Spleen (tissue), 11 donors: ENCODE results near the gene ST8SIA6. TPM values are rescaled to one million over a fixed set of nuclear protein-coding genes. Genes with fewer than 3 reads are reported as not detected.

ENCODE experiments used
- DNase-seq: peaks from one replicate; pipeline ENCODE4 v3.0.0-alpha.2; 2020
- H3K27ac ChIP-seq, 8 donors: fragments of 200-600 bp; sonication (generic) in 7 of 8; 1 replicate in 4 of 8; 2 replicates in 4 of 8; pipeline versions ENCODE4 v1.5.0 to v1.8.0; 2016 to 2021; ENCODE audit warnings: inconsistent platforms in 4 of 8, mild to moderate bottlenecking in 4 of 8, moderate library complexity in 1 of 8
- H3K27me3 ChIP-seq, 7 donors: fragments of 200-600 bp; sonication (generic) in 6 of 7; replicated peaks in 1 of 7; 1 replicate in 4 of 7; 2 replicates in 3 of 7; pipeline versions ENCODE4 v1.5.0 to v1.8.0; 2016 to 2021; ENCODE audit warnings: inconsistent platforms in 3 of 7, mild to moderate bottlenecking in 1 of 7
- H3K36me3 ChIP-seq, 6 donors: fragments of 200-600 bp; sonication (generic) in 5 of 6; 1 replicate in 4 of 6; 2 replicates in 2 of 6; pipeline versions ENCODE4 v1.5.0 to v1.8.0; 2016 to 2021; ENCODE audit warnings: inconsistent platforms in 2 of 6
- H3K4me1 ChIP-seq, 6 donors: fragments of 200-600 bp; sonication (generic) in 5 of 6; 1 replicate in 3 of 6; 2 replicates in 3 of 6; pipeline versions ENCODE4 v1.5.0 to v1.8.0; 2016 to 2021; ENCODE audit warnings: inconsistent platforms in 3 of 6
- H3K4me3 ChIP-seq, 8 donors: fragments of 200-600 bp; sonication (generic) in 7 of 8; 1 replicate in 4 of 8; 2 replicates in 4 of 8; pipeline versions ENCODE4 v1.5.0 to v1.8.0; 2016 to 2021; ENCODE audit warnings: inconsistent platforms in 4 of 8, mild to moderate bottlenecking in 4 of 8, moderate library complexity in 2 of 8
- H3K9me3 ChIP-seq, 8 donors: fragments of 200-600 bp; sonication (generic) in 7 of 8; 1 replicate in 4 of 8; 2 replicates in 4 of 8; pipeline versions ENCODE4 v1.5.0 to v1.8.0; 2016 to 2021; ENCODE audit warnings: inconsistent platforms in 4 of 8
- CTCF ChIP-seq, 11 experiments: fragments of 200-600 bp in 7 of 11; fragments of 450-650 bp in 4 of 11; sonication (generic) in 4 of 11; IDR thresholded peaks in 8 of 11; conservative IDR thresholded peaks in 3 of 11; 1 replicate in 7 of 11; 2 replicates in 4 of 11; pipeline versions ENCODE4 v1.4.0 to v1.8.0; 2016 to 2021; ENCODE audit warnings: antibody characterized with exemption in 11 of 11, inconsistent platforms in 4 of 11, mild to moderate bottlenecking in 1 of 11
- POLR2A ChIP-seq, 3 donors: fragments of 450-650 bp; IDR thresholded peaks; one replicate each; pipeline ENCODE4 v1.5.1; 2017; ENCODE audit warnings: antibody characterized with exemption in 3 of 3, mild to moderate bottlenecking in 1 of 3
- POLR2AphosphoS5 ChIP-seq, 3 donors: sonication (generic); formaldehyde crosslinking; IDR thresholded peaks; one replicate each; pipeline ENCODE4 v1.5.1; 2017; ENCODE audit warnings: antibody characterized with exemption in 3 of 3
- WGBS, 5 donors: extraction: QIAGEN DNeasy Blood & Tissue Kit in 3 of 5; methylation state at CpG; one replicate each; pipeline versions ENCODE4 v1.1.5 to v1.1.7; 2013 to 2018; 5-methylcytosine and 5-hydroxymethylcytosine counted together
- intact Hi-C: fragments of 100-400 bp; cut with DNase I; formaldehyde crosslinking; loops from one replicate; pipeline ENCODE4 v1.15.0; 2023; ENCODE audit warnings: low total_unique reads
- polyA plus RNA-seq, 3 donors: library from polyadenylated mRNA; stranded (reverse); fragments of 200-250 nt; gene quantifications; one replicate each; pipeline ENCODE4 v1.2.1, GENCODE V29; 2013
- total RNA-seq, 7 donors: library from RNA; depleted of rRNA in 3 of 7; stranded (reverse); fragments of >200 nt in 3 of 7; fragmentation: NEBNext Ultra II Directional in 4 of 7; extraction: Animal tissue kit (Norgen Biotek cat#: 25700) in 4 of 7; gene quantifications; one replicate each; pipeline versions ENCODE4 v1.1.0 to v1.2.1, GENCODE V29; 2016 to 2021
- donor health status: healthy with polysubstance abuse.
- donor health status: DM: no; HTN: no; CAD: no; lungs with moderate emphysema.
- donor health status: DM: no; HTN: no; CAD: no.
- donor health status: Bipolar disorder and iron deficiency.
- donor health status: healthy.
- donor health status: DM: no; HTN: no; CAD: no.
- donor health status: DM: yes; HTN: yes; CAD: no.

The ST8SIA6 gene
- total and polyA plus RNA-seq, 10 donors, result 0.02 to 1.2 (median 1.0) TPM; not detected in 3

DNA sequence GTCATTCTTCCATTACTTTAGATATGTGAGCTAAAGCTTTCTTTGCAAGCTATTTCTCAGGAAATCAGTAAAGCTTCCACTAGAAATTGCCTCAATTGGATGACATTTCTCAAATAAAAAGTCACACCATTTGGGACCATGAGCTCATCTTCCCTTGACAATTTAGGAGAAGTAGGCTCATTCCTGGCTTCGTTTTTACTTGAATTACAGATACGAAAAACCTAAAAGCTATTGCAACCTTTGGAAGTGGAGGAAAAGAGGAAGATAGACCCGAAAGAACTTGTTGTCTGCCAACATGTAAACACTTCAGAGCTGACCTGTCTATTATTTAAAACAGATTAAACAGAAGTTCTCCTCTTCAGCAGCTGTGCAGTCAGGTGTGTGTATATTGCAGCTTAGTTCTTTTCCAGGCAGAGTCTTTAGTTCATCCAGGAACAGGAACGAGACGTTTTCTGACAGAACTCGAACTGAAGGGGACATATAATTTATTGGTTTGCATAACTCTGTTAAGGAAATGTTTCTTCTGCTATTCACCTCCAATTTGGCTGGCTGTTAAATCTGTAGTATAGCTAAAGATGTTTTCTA is 43.1 kb upstream of the ST8SIA6 start:
- no peak for DNase-seq
- H3K27ac ChIP-seq, result no peak overlapping the region
- no peak overlapping the region for H3K4me3 ChIP-seq
- intact Hi-C loops, result no loop called here
- H3K36me3 ChIP-seq, result no peaks in the 10 kb centered on the region
- no peaks in the 10 kb centered on the region for H3K9me3 ChIP-seq
- H3K4me1 ChIP-seq, result no peaks in the 10 kb centered on the region
- no peak for TF ChIP-seq POLR2A (IDR thresholded peaks at IDR 0.05)
- TF ChIP-seq CTCF (IDR thresholded peaks at IDR 0.05 in 8 of 11, conservative IDR thresholded peaks at IDR 0.05 in 3 of 11), result no peak
- no peak for TF ChIP-seq POLR2AphosphoS5 (IDR thresholded peaks at IDR 0.05)
- no peaks in the 10 kb centered on the region for H3K27me3 ChIP-seq
- WGBS, 5 donors, result 21 to 50% (median 38%) methylated on average over 6 of the region's 6 CpGs

- Histone ChIP-seq H3K27ac (no peak overlapping the region), H3K27me3 (no peaks in the 10 kb centered on the region), H3K36me3 (no peaks in the 10 kb centered on the region), H3K4me1 (no peaks in the 10 kb centered on the region), H3K9me3 (no peaks in the 10 kb centered on the region), H3K4me3 (no peak overlapping the region)
- intact Hi-C loops, result no loop called here
- WGBS, 5 donors, result 41 to 53% (median 45%) methylated on average over 6 of the region's 6 CpGs
- no peak for DNase-seq
- TF ChIP-seq CTCF (IDR thresholded peaks at IDR 0.05 in 8 of 11, conservative IDR thresholded peaks at IDR 0.05 in 3 of 11) (no peak), POLR2A (IDR thresholded peaks at IDR 0.05) (no peak), POLR2AphosphoS5 (IDR thresholded peaks at IDR 0.05) (no peak)
Observed at GRCh38 chr10:17494626-17495260, 40.3 kb upstream of the ST8SIA6 start.

GRCh38 chr10:17488848-17489247 is 34.5 kb upstream of the ST8SIA6 start:
- Histone ChIP-seq H3K9me3 (no peaks in the 10 kb centered on the region), H3K4me1 (no peaks in the 10 kb centered on the region), H3K36me3 (no peaks in the 10 kb centered on the region), H3K4me3 (no peak overlapping the region), H3K27ac (no peak overlapping the region), H3K27me3 (no peaks in the 10 kb centered on the region)
- TF ChIP-seq POLR2A (IDR thresholded peaks at IDR 0.05) (no peak), POLR2AphosphoS5 (IDR thresholded peaks at IDR 0.05) (no peak), CTCF (IDR thresholded peaks at IDR 0.05 in 8 of 11, conservative IDR thresholded peaks at IDR 0.05 in 3 of 11) (no peak)
- 53 to 77% (median 66%) methylated on average over 6 of the region's 6 CpGs for WGBS, 5 donors
- intact Hi-C loops, result no loop called here
- no peak for DNase-seq

GRCh38 chr10:17483079-17483478 is 28.7 kb upstream of the ST8SIA6 start:
- Histone ChIP-seq H3K4me3 (no peak overlapping the region), H3K4me1 (no peaks in the 10 kb centered on the region), H3K36me3 (no peaks in the 10 kb centered on the region), H3K27me3 (no peaks in the 10 kb centered on the region), H3K27ac (no peak overlapping the region), H3K9me3 (peaks cover 0 to 10% (median 5%) of the 10 kb centered on the region in 8 donors)
- TF ChIP-seq POLR2A (IDR thresholded peaks at IDR 0.05), result no peak
- no peak for TF ChIP-seq CTCF (IDR thresholded peaks at IDR 0.05 in 8 of 11, conservative IDR thresholded peaks at IDR 0.05 in 3 of 11)
- no peak for TF ChIP-seq POLR2AphosphoS5 (IDR thresholded peaks at IDR 0.05)
- intact Hi-C loops, result no loop called here
- DNase-seq, result no peak
- WGBS, 5 donors, result 81 to 93% (median 91%) methylated on average over 6 of the region's 6 CpGs
